Cardiac septum (tissue), 1 donor: ENCODE results near the gene SERTAD4. TPM values are rescaled to one million over a fixed set of nuclear protein-coding genes. Genes with fewer than 3 reads are reported as not detected.

Experiments
- DNase-seq: peaks from one replicate; pipeline ENCODE4 v3.0.0-alpha.2; 2020; ENCODE audit warnings: low spot score
- intact Hi-C: fragments of 100-400 bp; cut with DNase I; formaldehyde crosslinking; loops from one replicate; pipeline ENCODE4 v1.14.0; 2022
- total RNA-seq: library from RNA; stranded (reverse); fragmentation: NEBNext Ultra II Directional; extraction: Animal tissue kit (Norgen Biotek cat#: 25700); gene quantifications from one replicate; pipeline ENCODE4 v1.2.1, GENCODE V29; 2021
- donor health status: DM: no; HTN: no; CAD: no.

SERTAD4 gene
- total RNA-seq, 1 donor from 2014 or later, result 3.7 TPM

DNA sequence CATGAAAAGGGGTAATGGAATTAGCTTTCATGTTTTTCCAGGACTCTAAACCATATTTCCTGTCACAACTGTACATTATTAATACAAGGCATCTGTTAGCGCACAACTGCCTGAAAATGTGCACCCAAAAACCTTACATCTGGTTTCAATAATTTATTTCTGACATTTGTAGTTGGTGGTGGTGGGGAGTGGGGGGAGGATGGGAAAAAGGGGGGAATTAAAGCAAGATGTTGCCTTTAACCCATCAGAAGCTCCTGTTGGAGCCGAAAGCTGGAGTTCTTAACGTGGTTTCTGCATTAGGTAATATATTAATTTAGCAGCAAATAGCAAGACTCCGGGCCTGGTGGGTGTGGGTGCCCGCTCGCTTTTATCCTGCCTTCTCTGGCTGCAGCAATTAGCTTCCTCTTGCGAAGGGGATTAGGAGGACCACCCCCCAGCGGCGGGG is 59.2 kb downstream of the SERTAD4 start:
- intact Hi-C loops, result no loop called here
- DNase-seq, result no peak

DNA sequence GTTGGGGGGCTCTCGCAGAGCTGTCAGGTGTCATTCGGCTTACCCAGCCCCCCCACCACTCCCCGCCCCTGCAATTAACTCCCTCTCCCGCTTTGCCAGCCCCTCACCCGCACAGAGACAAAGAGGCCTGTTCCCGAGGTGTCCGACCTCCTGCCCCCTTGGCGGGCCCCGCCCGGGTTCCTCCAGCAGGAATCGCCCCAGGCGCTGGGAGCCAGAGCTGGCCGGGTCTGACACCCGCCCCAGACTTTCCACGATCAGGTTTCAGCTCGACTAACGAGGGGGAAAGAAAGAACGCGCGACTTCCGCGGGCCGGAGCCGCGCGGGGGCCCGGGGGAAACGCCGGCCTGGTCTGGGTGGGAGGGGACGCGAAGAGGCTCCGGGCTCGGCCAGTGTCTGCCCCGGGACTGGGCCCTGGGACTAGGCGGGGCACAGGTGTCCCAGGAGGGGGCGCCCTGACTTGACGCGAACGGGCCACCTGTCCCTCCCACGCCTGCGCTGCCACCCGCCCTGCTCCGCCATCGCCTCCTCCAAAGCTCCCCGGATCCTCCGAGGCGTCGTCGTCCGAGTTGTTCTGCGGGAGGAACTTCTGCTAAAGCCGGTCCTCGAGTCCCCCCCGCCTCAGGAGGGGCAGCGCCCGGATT is 59.8 kb downstream of the SERTAD4 start:
- intact Hi-C loops, result no loop called here
- peak; percentile 85 for DNase-seq

DNA sequence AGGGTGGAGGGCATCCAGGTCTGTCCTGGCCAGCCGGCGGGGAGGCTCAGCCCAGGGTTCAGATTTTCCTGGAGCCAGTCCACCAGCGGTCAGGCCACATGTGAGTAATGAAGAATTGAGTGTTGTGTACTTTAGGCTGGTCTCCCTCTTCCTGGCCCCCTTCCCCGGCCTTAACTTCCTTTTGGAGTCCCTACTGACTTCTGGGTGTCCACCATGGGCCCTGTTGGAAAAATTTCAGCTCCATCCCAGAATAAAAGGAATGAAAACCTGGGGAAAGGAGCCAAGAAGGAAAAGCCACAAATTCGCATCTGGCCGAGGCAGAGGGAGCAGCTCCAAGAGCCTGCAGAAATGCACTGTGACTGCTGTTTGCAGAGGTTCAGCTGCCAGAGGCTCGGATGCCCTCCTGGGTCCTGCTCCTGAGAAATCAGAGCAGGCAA is 60.6 kb downstream of the SERTAD4 start:
- peak; percentile 82 for DNase-seq
- intact Hi-C loops, result loop anchor here (1.0 kb wide), 1 partner anchor 56 kb away; no protein-coding TSS in a partner anchor

DNA sequence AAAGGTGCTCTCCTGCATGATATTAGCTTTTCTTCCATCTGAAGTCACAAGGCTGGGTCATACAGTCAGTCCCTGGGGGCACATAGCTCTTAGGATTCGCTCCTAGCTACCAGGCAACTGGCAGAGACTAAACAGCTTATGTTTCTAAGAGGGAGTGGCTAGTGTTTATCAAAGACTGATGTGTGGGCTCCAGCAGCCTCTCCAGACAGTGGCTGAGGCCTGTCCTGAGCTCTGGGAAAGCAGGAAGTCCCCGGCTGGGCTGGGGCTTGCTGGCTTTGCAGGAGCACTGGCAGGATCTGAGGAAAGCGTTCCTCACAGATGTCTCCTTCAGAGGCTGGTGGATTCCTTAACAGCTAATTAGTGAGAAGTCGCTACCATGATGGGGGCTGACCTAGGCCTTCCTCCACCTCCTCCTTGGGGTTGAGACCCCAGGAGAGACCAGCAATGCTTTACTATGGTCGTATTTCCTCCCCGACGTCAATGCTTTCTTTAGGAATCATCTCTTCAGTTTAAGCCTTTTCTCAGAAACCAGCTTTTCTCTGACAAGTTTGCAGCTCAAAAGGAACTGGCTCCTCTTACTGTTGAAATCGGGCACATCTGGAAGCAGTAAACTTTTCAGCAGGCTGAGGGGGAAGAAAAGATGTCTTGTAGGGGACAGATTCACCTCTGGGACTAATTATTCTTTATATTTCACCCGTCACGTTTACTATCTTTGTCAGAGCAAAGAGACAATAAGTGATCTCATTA is 62.6 kb downstream of the SERTAD4 start:
- intact Hi-C loops, result loop anchor here (5.0 kb wide), 1 partner anchor 38 kb away; no protein-coding TSS in a partner anchor
- no peak for DNase-seq

Other genes starting within 250 kb of the SERTAD4 start
- 2.4 TPM for gene HHAT, start 96.1 kb downstream of the SERTAD4 start, total RNA-seq